ENCODE results near the gene ZRSR2. TPM values are rescaled to one million over a fixed set of nuclear protein-coding genes. Genes with fewer than 3 reads are reported as not detected.

The ZRSR2 gene
- total and polyA plus RNA-seq, 2 of the 13 experiments (the other 11 are each of a cell fraction or from before 2014, with no cell fraction given) = 3.6 to 4.9 TPM

- TF ChIP-seq LCORL (IDR thresholded peaks at IDR 0.05) (no peak), LCORL (CRISPR knock-in tag; IDR thresholded peaks at IDR 0.05) (0 out of 2 replicates have a peak, but pooled peaks have one; percentile 51), KAT8 (CRISPR knock-in tag; IDR thresholded peaks at IDR 0.05) (0 out of 2 replicates have a peak, but pooled peaks have one; percentile 26), THAP11 (CRISPR knock-in tag; IDR thresholded peaks at IDR 0.05) (peak; percentile 48; the same call in 1 of the 2 replicates), ZSCAN29 (CRISPR knock-in tag; conservative IDR thresholded peaks at IDR 0.05) (no peak), ZSCAN9 (CRISPR knock-in tag; IDR thresholded peaks at IDR 0.05; ENCODE audit: borderline replicate concordance) (no peak), CHD4 (IDR thresholded peaks at IDR 0.05; ENCODE audit: borderline replicate concordance, low read length) (no peak), TRIM24 (CRISPR knock-in tag; IDR thresholded peaks at IDR 0.05) (no peak), ZNF124 (CRISPR knock-in tag; IDR thresholded peaks at IDR 0.05) (no peak), ZMYM4 (CRISPR knock-in tag; IDR thresholded peaks at IDR 0.05) (peak; percentile 70), PRDM10 (CRISPR knock-in tag; IDR thresholded peaks at IDR 0.05; ENCODE audit: low read depth) (peak; percentile 57; the same call in 1 of the 2 replicates), ZNF296 (CRISPR knock-in tag; conservative IDR thresholded peaks at IDR 0.05) (no peak), PAXIP1 (CRISPR knock-in tag; conservative IDR thresholded peaks at IDR 0.05) (peak; percentile 71), RXRB (CRISPR knock-in tag; IDR thresholded peaks at IDR 0.05; ENCODE audit: borderline replicate concordance) (peak; percentile 70; the same call in 1 of the 2 replicates), CCDC6 (CRISPR knock-in tag; IDR thresholded peaks at IDR 0.05) (no peak), TAF15 (IDR thresholded peaks at IDR 0.05; ENCODE audit: low read depth, low read length, poor library complexity, severe bottlenecking) (no peak), JUNB (CRISPR knock-in tag; IDR thresholded peaks at IDR 0.05; ENCODE audit: borderline replicate concordance) (peak; percentile 46; the same call in 1 of the 2 replicates), ISX (CRISPR knock-in tag; conservative IDR thresholded peaks at IDR 0.05) (no peak), MTF1 (CRISPR knock-in tag; IDR thresholded peaks at IDR 0.05) (no peak), KLF15 (CRISPR knock-in tag; IDR thresholded peaks at IDR 0.05; ENCODE audit: borderline replicate concordance) (no peak), PHF5A (CRISPR knock-in tag; IDR thresholded peaks at IDR 0.05; ENCODE audit: low read depth, unreplicated experiment) (no peak), ZBTB21 (CRISPR knock-in tag; IDR thresholded peaks at IDR 0.05) (no peak)
- TF ChIP-seq, protein P1, sequence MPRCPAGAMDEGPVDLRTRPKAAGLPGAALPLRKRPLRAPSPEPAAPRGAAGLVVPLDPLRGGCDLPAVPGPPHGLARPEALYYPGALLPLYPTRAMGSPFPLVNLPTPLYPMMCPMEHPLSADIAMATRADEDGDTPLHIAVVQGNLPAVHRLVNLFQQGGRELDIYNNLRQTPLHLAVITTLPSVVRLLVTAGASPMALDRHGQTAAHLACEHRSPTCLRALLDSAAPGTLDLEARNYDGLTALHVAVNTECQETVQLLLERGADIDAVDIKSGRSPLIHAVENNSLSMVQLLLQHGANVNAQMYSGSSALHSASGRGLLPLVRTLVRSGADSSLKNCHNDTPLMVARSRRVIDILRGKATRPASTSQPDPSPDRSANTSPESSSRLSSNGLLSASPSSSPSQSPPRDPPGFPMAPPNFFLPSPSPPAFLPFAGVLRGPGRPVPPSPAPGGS (CRISPR knock-in tag; IDR thresholded peaks at IDR 0.05) = no peak
These were observed 46.0 kb upstream of the ZRSR2 start (continued) for GRCh38 chrX:15744181-15744867.

Measured in HepG2 (cell line).